ENCODE data around the gene TSPAN8. TPM values are rescaled to one million over a fixed set of nuclear protein-coding genes. Genes with fewer than 3 reads are reported as not detected.

The TSPAN8 gene
- not detected for total RNA-seq

- Mint-ChIP-seq H3K36me3 (ENCODE audit: low read depth) (no peaks in the 10 kb centered on the region), H3K4me1 (no peaks in the 10 kb centered on the region), H3K4me3 (no peak within 1 kb of the TSS), H3K27me3 (no peaks in the 10 kb centered on the region), H3K27ac (no peak within 1 kb of the TSS), H3K9me3 (peaks cover 9% of the 10 kb centered on the region)
- ATAC-seq (replicated peaks) = no peak
Observed at GRCh38 chr12:71157601-71158233, at the start of gene TSPAN8. Gene TSPAN8 (minus strand): TSS chr12:71157999. CDS start chr12:71157678, 321 bp downstream.

GRCh38 chr12:71201136-71201679 is 43.4 kb upstream of the TSPAN8 start:
- H3K9me3 Mint-ChIP-seq = peaks cover under 1% of the 10 kb centered on the region
- H3K36me3 Mint-ChIP-seq (ENCODE audit: low read depth) = no peaks in the 10 kb centered on the region
- ATAC-seq (replicated peaks) = no peak
- H3K4me1 Mint-ChIP-seq = no peaks in the 10 kb centered on the region
- no peak overlapping the region for H3K27ac Mint-ChIP-seq
- no peaks in the 10 kb centered on the region for H3K27me3 Mint-ChIP-seq
- H3K4me3 Mint-ChIP-seq = no peak overlapping the region

- no peaks in the 10 kb centered on the region for H3K4me1 Mint-ChIP-seq
- no peaks in the 10 kb centered on the region for H3K36me3 Mint-ChIP-seq (ENCODE audit: low read depth)
- ATAC-seq (replicated peaks) = no peak
- H3K9me3 Mint-ChIP-seq = no peaks in the 10 kb centered on the region
- no peak overlapping the region for H3K4me3 Mint-ChIP-seq
- no peak overlapping the region for H3K27ac Mint-ChIP-seq
- no peaks in the 10 kb centered on the region for H3K27me3 Mint-ChIP-seq
Observed at GRCh38 chr12:71200706-71201105, 42.9 kb upstream of the TSPAN8 start.

GRCh38 chr12:71197460-71197859 is 39.7 kb upstream of the TSPAN8 start:
- Mint-ChIP-seq H3K4me1 (no peaks in the 10 kb centered on the region), H3K27me3 (no peaks in the 10 kb centered on the region), H3K36me3 (ENCODE audit: low read depth) (no peaks in the 10 kb centered on the region), H3K4me3 (no peak overlapping the region), H3K27ac (no peak overlapping the region), H3K9me3 (no peaks in the 10 kb centered on the region)
- ATAC-seq (replicated peaks) = no peak

- ATAC-seq (replicated peaks) = no peak
- Mint-ChIP-seq H3K9me3 (no peaks in the 10 kb centered on the region), H3K27me3 (no peaks in the 10 kb centered on the region), H3K4me3 (no peak overlapping the region), H3K4me1 (no peaks in the 10 kb centered on the region), H3K27ac (no peak overlapping the region), H3K36me3 (ENCODE audit: low read depth) (no peaks in the 10 kb centered on the region)
Observed at GRCh38 chr12:71195338-71195896, 37.6 kb upstream of the TSPAN8 start.

GRCh38 chr12:71194657-71195056 is 36.9 kb upstream of the TSPAN8 start:
- no peak for ATAC-seq (replicated peaks)

GRCh38 chr12:71193041-71193440 is 35.2 kb upstream of the TSPAN8 start:
- no peak for ATAC-seq (replicated peaks)
- Mint-ChIP-seq H3K36me3 (ENCODE audit: low read depth) (no peaks in the 10 kb centered on the region), H3K9me3 (peaks cover 3% of the 10 kb centered on the region), H3K4me1 (no peaks in the 10 kb centered on the region), H3K27ac (no peak overlapping the region), H3K27me3 (no peaks in the 10 kb centered on the region), H3K4me3 (no peak overlapping the region)

More at GRCh38 chr12:71194657-71195056, 36.9 kb upstream of the TSPAN8 start:
- Mint-ChIP-seq H3K4me1 (no peaks in the 10 kb centered on the region), H3K27ac (no peak overlapping the region), H3K27me3 (no peaks in the 10 kb centered on the region), H3K9me3 (peaks cover 3% of the 10 kb centered on the region), H3K4me3 (no peak overlapping the region), H3K36me3 (ENCODE audit: low read depth) (no peaks in the 10 kb centered on the region)

GRCh38 chr12:71191509-71192196 is 33.9 kb upstream of the TSPAN8 start:
- H3K4me3 Mint-ChIP-seq = no peak overlapping the region
- H3K36me3 Mint-ChIP-seq (ENCODE audit: low read depth) = no peaks in the 10 kb centered on the region
- peaks cover 3% of the 10 kb centered on the region for H3K9me3 Mint-ChIP-seq
- no peak for ATAC-seq (replicated peaks)
- H3K4me1 Mint-ChIP-seq = no peaks in the 10 kb centered on the region
- H3K27me3 Mint-ChIP-seq = no peaks in the 10 kb centered on the region
- H3K27ac Mint-ChIP-seq = no peak overlapping the region

- no peak overlapping the region for H3K27ac Mint-ChIP-seq
- peaks cover 3% of the 10 kb centered on the region for H3K9me3 Mint-ChIP-seq
- no peak for ATAC-seq (replicated peaks)
- H3K36me3 Mint-ChIP-seq (ENCODE audit: low read depth) = no peaks in the 10 kb centered on the region
- H3K27me3 Mint-ChIP-seq = no peaks in the 10 kb centered on the region
- H3K4me3 Mint-ChIP-seq = no peak overlapping the region
- H3K4me1 Mint-ChIP-seq = no peaks in the 10 kb centered on the region
Observed at GRCh38 chr12:71190822-71191221, 33.0 kb upstream of the TSPAN8 start.

- H3K4me3 Mint-ChIP-seq = no peak overlapping the region
- H3K27ac Mint-ChIP-seq = no peak overlapping the region
Observed at GRCh38 chr12:71187379-71187778, 29.6 kb upstream of the TSPAN8 start.

GRCh38 chr12:71186571-71187288 is 28.9 kb upstream of the TSPAN8 start:
- no peaks in the 10 kb centered on the region for H3K36me3 Mint-ChIP-seq (ENCODE audit: low read depth)
- no peak overlapping the region for H3K4me3 Mint-ChIP-seq
- no peak overlapping the region for H3K27ac Mint-ChIP-seq
- peaks cover 3% of the 10 kb centered on the region for H3K9me3 Mint-ChIP-seq
- no peak for ATAC-seq (replicated peaks)
- H3K4me1 Mint-ChIP-seq = no peaks in the 10 kb centered on the region
- H3K27me3 Mint-ChIP-seq = no peaks in the 10 kb centered on the region

More at GRCh38 chr12:71187379-71187778, 29.6 kb upstream of the TSPAN8 start:
- ATAC-seq (replicated peaks) = no peak
- Mint-ChIP-seq H3K4me1 (no peaks in the 10 kb centered on the region), H3K9me3 (peaks cover 3% of the 10 kb centered on the region), H3K27me3 (no peaks in the 10 kb centered on the region), H3K36me3 (ENCODE audit: low read depth) (no peaks in the 10 kb centered on the region)

GRCh38 chr12:71183846-71184245 is 26.0 kb upstream of the TSPAN8 start:
- no peak for ATAC-seq (replicated peaks)
- Mint-ChIP-seq H3K4me1 (no peaks in the 10 kb centered on the region), H3K9me3 (no peaks in the 10 kb centered on the region), H3K36me3 (ENCODE audit: low read depth) (no peaks in the 10 kb centered on the region), H3K4me3 (no peak overlapping the region), H3K27me3 (no peaks in the 10 kb centered on the region), H3K27ac (no peak overlapping the region)

GRCh38 chr12:71183018-71183417 is 25.2 kb upstream of the TSPAN8 start:
- no peak overlapping the region for H3K4me3 Mint-ChIP-seq
- no peak overlapping the region for H3K27ac Mint-ChIP-seq
- no peak for ATAC-seq (replicated peaks)
- H3K9me3 Mint-ChIP-seq = no peaks in the 10 kb centered on the region
- H3K36me3 Mint-ChIP-seq (ENCODE audit: low read depth) = no peaks in the 10 kb centered on the region
- H3K4me1 Mint-ChIP-seq = no peaks in the 10 kb centered on the region
- H3K27me3 Mint-ChIP-seq = no peaks in the 10 kb centered on the region

- H3K27ac Mint-ChIP-seq = no peak overlapping the region
- ATAC-seq (replicated peaks) = no peak
- H3K27me3 Mint-ChIP-seq = no peaks in the 10 kb centered on the region
- no peak overlapping the region for H3K4me3 Mint-ChIP-seq
- H3K4me1 Mint-ChIP-seq = no peaks in the 10 kb centered on the region
- H3K36me3 Mint-ChIP-seq (ENCODE audit: low read depth) = no peaks in the 10 kb centered on the region
- H3K9me3 Mint-ChIP-seq = no peaks in the 10 kb centered on the region
Observed at GRCh38 chr12:71178162-71178561, 20.4 kb upstream of the TSPAN8 start.
